ENCODE measurements around the gene EGLN1. TPM values are rescaled to one million over a fixed set of nuclear protein-coding genes. Genes with fewer than 3 reads are reported as not detected.

Gene EGLN1
- total RNA-seq, 1 donor from 2014 or later = 24.2 TPM

DNA sequence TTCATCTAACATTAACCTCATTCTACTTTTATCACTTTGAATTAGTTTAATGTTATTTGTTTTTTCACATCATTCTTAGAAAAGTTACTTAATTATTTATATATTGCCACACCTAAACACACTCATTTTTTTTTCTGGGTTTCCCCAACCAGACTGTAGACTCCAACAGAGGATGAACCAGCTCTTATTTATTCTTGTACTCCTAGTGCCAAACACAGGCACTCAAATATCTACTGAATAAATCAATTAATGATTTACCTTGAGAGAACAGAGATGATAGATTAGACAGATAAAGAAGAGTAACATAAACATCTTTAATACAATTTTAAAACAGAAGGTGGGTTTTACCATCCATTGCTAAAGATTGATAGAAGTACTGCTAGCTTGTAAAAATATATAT is 35.6 kb downstream of the EGLN1 start:
- Mint-ChIP-seq H3K4me3 (no peak overlapping the region), H3K27ac (no peak overlapping the region), H3K27me3 (no peaks in the 10 kb centered on the region), H3K9me3 (no peaks in the 10 kb centered on the region), H3K36me3 (peaks cover 11% of the 10 kb centered on the region), H3K4me1 (ENCODE audit: unreplicated experiment) (peaks cover 4% of the 10 kb centered on the region)
- no peak for DNase-seq (ENCODE audit: extremely low spot score, unreplicated experiment)
- TF ChIP-seq, protein P1, sequence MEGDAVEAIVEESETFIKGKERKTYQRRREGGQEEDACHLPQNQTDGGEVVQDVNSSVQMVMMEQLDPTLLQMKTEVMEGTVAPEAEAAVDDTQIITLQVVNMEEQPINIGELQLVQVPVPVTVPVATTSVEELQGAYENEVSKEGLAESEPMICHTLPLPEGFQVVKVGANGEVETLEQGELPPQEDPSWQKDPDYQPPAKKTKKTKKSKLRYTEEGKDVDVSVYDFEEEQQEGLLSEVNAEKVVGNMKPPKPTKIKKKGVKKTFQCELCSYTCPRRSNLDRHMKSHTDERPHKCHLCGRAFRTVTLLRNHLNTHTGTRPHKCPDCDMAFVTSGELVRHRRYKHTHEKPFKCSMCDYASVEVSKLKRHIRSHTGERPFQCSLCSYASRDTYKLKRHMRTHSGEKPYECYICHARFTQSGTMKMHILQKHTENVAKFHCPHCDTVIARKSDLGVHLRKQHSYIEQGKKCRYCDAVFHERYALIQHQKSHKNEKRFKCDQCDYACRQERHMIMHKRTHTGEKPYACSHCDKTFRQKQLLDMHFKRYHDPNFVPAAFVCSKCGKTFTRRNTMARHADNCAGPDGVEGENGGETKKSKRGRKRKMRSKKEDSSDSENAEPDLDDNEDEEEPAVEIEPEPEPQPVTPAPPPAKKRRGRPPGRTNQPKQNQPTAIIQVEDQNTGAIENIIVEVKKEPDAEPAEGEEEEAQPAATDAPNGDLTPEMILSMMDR (conservative IDR thresholded peaks at IDR 0.05) = no peak

- no peaks in the 10 kb centered on the region for H3K9me3 Mint-ChIP-seq
- DNase-seq (ENCODE audit: extremely low spot score, unreplicated experiment) = no peak
- peaks cover 10% of the 10 kb centered on the region for H3K36me3 Mint-ChIP-seq
- H3K27me3 Mint-ChIP-seq = no peaks in the 10 kb centered on the region
- peaks cover 4% of the 10 kb centered on the region for H3K4me1 Mint-ChIP-seq (ENCODE audit: unreplicated experiment)
- no peak overlapping the region for H3K4me3 Mint-ChIP-seq
- no peak overlapping the region for H3K27ac Mint-ChIP-seq
- TF ChIP-seq, protein P1 (conservative IDR thresholded peaks at IDR 0.05) = no peak
These were observed 36.7 kb downstream of the EGLN1 start for GRCh38 chr1:231385416-231385748.

DNA sequence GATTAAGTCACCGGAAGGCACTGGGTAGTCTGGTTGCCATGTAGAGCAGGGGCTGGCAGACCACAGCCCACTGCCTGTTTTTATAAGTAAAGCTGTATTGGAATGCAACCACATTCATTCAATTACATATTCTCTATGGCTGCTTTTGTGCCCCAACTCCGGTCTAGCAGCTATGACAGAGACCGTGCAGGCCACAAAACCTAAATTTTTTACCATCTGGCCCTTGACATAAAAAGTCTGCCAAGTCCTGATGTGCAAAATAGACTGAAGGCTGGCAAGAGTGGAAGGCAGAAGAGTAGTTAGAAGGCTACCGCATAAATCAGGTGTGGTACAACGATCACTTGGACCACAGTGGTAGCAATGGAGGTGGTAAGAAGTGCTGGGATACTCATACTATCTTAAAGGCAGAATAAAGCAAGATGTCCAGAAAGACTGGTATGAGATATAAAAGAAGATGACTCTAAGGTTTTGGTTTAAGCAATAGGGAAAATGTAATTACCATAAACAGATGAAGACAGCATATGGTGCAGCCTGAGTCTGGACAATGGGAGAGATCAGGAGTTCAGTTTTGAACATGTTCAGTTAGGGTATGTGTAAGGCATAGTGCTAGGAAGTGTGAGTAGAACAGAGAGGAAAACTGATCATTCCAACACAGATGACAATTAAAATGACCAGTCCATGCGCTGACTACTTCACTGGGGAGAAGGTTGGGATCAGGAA is 37.2 kb downstream of the EGLN1 start:
- Mint-ChIP-seq H3K4me3 (no peak overlapping the region), H3K36me3 (peaks cover 5% of the 10 kb centered on the region), H3K27ac (no peak overlapping the region), H3K4me1 (ENCODE audit: unreplicated experiment) (peaks cover under 1% of the 10 kb centered on the region), H3K27me3 (no peaks in the 10 kb centered on the region), H3K9me3 (no peaks in the 10 kb centered on the region)
- no peak for DNase-seq (ENCODE audit: extremely low spot score, unreplicated experiment)
- TF ChIP-seq, protein P1 (conservative IDR thresholded peaks at IDR 0.05) = no peak

- H3K27me3 Mint-ChIP-seq = no peaks in the 10 kb centered on the region
- TF ChIP-seq, protein P1 (conservative IDR thresholded peaks at IDR 0.05) = no peak
- H3K27ac Mint-ChIP-seq = no peak overlapping the region
- no peak for DNase-seq (ENCODE audit: extremely low spot score, unreplicated experiment)
- no peaks in the 10 kb centered on the region for H3K9me3 Mint-ChIP-seq
- H3K4me3 Mint-ChIP-seq = no peak overlapping the region
- H3K4me1 Mint-ChIP-seq (ENCODE audit: unreplicated experiment) = no peaks in the 10 kb centered on the region
- H3K36me3 Mint-ChIP-seq = peaks cover 5% of the 10 kb centered on the region
These were observed 38.8 kb downstream of the EGLN1 start for GRCh38 chr1:231383159-231383860.

DNA sequence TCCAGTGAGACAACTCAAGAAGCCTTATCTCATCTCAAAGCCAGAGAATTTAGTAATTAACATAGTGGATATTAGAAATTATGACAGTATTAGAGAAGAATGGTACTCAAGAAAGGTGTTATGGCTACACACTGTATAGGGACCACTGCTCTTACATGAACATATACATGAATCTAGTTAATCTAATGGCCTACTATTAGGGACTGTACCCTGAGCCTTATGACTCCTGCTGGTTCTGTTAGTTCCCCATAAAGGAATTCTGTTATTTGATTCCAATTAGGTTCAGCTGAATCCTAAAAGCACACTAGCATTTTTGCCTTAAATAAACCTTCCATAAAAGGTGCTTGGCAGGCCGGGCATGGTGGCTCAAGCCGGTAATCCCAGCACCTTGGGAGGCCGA is 39.7 kb downstream of the EGLN1 start:
- Mint-ChIP-seq H3K4me1 (ENCODE audit: unreplicated experiment) (peaks cover 6% of the 10 kb centered on the region), H3K9me3 (no peaks in the 10 kb centered on the region), H3K27ac (no peak overlapping the region), H3K36me3 (no peaks in the 10 kb centered on the region), H3K27me3 (no peaks in the 10 kb centered on the region), H3K4me3 (no peak overlapping the region)
- no peak for DNase-seq (ENCODE audit: extremely low spot score, unreplicated experiment)
- TF ChIP-seq, protein P1 (conservative IDR thresholded peaks at IDR 0.05) = no peak
